Transverse colon (tissue), 4 donors: ENCODE data around the gene CRYGD. TPM values are rescaled to one million over a fixed set of nuclear protein-coding genes. Genes with fewer than 3 reads are reported as not detected.
"Not testable (repeated sequence)": the region's sequence is repeated elsewhere in the genome, so short reads cannot be mapped to it uniquely, and the experiment has no call there.

Experiments
- DNase-seq: peaks from one replicate; pipeline ENCODE4 v3.0.0-alpha.2; 2019
- H3K27ac ChIP-seq, 4 donors: fragments of 200-600 bp; sonication (generic); 2 replicates each; pipeline ENCODE4 v1.5.1; 2016 to 2018; ENCODE audit warnings: inconsistent platforms in 4 of 4
- H3K27me3 ChIP-seq: fragments of 200-600 bp; sonication (generic); 2 replicates; pipeline ENCODE4 v1.5.1; 2017; ENCODE audit warnings: inconsistent platforms
- H3K36me3 ChIP-seq, 4 donors: fragments of 200-600 bp; sonication (generic); 2 replicates each; pipeline ENCODE4 v1.5.1; 2017 to 2019; ENCODE audit warnings: inconsistent platforms in 4 of 4
- H3K4me1 ChIP-seq, 4 donors: fragments of 200-600 bp; sonication (generic); 2 replicates each; pipeline ENCODE4 v1.5.1; 2017 to 2020; ENCODE audit warnings: inconsistent platforms in 4 of 4
- H3K4me3 ChIP-seq, 4 donors: fragments of 200-600 bp; sonication (generic); 1 replicate in 1 of 4; 2 replicates in 3 of 4; pipeline versions ENCODE4 v1.5.1 to v1.6.1; 2017 to 2019; ENCODE audit warnings: inconsistent platforms in 4 of 4
- H3K9me3 ChIP-seq, 2 donors: fragments of 200-600 bp; sonication (generic); 2 replicates each; pipeline ENCODE4 v1.5.1; 2017 to 2019; ENCODE audit warnings: inconsistent platforms in 2 of 2
- EP300 ChIP-seq: sonication (generic); formaldehyde crosslinking; IDR thresholded peaks from one replicate; pipeline ENCODE4 v1.6.1; 2017; ENCODE audit warnings: antibody characterized with exemption, low read depth
- POLR2A ChIP-seq: fragments of 450-650 bp; IDR thresholded peaks from one replicate; pipeline ENCODE4 v1.6.1; 2016; ENCODE audit warnings: antibody characterized with exemption, mild to moderate bottlenecking, moderate library complexity
- POLR2AphosphoS5 ChIP-seq, 3 donors: sonication (generic); formaldehyde crosslinking; IDR thresholded peaks; one replicate each; pipeline ENCODE4 v1.6.1; 2016; ENCODE audit warnings: antibody characterized with exemption in 3 of 3
- WGBS, 2 donors: methylation state at CpG; one replicate each; pipeline ENCODE4 v1.1.5; 2018; ENCODE audit warnings: low coverage in 1 of 2; 5-methylcytosine and 5-hydroxymethylcytosine counted together
- in situ Hi-C, 4 donors: fragments of 200-750 bp; cut with MboI; loops; one replicate each; pipeline versions ENCODE4 v1.15.0 to v1.15.1; 2017; ENCODE audit warnings: low sequenced_read_pairs in 3 of 4, low pct_ligation_motif_present in 1 of 4, low pct_unique_long_range_greater_than_20kb in 1 of 4
- intact Hi-C: fragments of 100-400 bp; cut with DNase I; formaldehyde crosslinking; loops from one replicate; pipeline ENCODE4 v1.15.1; 2023; ENCODE audit warnings: low total_unique reads
- total RNA-seq, 4 donors: library from RNA; depleted of rRNA; stranded (reverse); fragments of >200 nt; gene quantifications; one replicate each; pipeline ENCODE4 v1.1.0, GENCODE V29; 2016
- TF ChIP-seq, protein P1 (sequence below), 5 experiments: fragments of 200-600 bp in 3 of 5; fragments of 450-650 bp in 2 of 5; sonication (generic) in 3 of 5; IDR thresholded peaks; 1 replicate in 2 of 5; 2 replicates in 3 of 5; pipeline ENCODE4 v1.5.1; 2016 to 2017; ENCODE audit warnings: antibody characterized with exemption in 5 of 5, inconsistent platforms in 3 of 5, mild to moderate bottlenecking in 2 of 5, moderate library complexity in 1 of 5

Gene CRYGD
- total RNA-seq, 4 donors from 2014 or later, result not detected

DNA sequence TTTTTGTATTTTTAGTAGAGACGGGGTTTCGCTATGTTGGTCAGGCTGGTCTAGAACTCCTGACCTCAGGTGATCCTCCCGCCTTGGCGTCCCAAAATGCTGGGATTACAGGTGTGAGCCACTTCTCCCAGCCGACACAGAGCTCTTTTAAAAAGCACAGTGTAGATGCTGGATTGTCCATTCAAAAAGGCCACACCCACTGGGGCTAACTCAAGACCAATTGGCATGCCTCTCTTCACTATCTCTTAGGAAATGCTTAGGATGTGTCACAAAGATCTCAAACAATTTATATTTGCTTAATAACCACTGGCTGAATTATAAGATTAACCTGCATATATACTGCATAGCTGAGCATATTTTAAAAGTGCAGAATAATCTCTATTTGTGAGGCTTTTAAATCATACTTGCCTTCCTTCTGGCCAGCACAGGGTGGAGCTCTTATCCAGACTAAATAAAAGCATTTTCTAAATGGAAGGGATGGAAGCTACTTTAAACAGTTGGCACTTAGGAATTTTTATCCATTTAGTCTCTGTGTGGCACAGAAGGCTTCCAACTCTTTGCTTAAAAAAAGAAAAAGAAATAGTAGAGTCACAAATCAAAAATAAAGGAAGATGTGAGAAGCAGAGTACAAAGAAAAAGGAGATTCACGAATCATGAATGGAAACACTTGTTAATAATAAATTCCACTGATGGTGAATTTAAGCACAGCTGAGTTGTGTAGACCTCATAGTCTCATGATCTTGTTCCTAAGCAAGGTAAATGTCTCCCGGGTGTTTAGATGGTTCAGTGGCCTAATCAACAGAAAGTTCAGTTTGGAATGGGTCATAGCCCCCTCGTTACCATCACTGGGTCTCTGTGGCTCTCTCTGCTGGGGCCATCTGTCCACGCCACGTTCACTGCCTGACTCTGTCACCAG lies 22.4 kb downstream of the CRYGD start:
- 39 to 40% methylated on average over 5 to 10 of the region's 10 CpGs for WGBS, 2 donors
- TF ChIP-seq POLR2AphosphoS5 (IDR thresholded peaks at IDR 0.05) (no peak), EP300 (no peak), POLR2A (no peak)
- TF ChIP-seq, protein P1, sequence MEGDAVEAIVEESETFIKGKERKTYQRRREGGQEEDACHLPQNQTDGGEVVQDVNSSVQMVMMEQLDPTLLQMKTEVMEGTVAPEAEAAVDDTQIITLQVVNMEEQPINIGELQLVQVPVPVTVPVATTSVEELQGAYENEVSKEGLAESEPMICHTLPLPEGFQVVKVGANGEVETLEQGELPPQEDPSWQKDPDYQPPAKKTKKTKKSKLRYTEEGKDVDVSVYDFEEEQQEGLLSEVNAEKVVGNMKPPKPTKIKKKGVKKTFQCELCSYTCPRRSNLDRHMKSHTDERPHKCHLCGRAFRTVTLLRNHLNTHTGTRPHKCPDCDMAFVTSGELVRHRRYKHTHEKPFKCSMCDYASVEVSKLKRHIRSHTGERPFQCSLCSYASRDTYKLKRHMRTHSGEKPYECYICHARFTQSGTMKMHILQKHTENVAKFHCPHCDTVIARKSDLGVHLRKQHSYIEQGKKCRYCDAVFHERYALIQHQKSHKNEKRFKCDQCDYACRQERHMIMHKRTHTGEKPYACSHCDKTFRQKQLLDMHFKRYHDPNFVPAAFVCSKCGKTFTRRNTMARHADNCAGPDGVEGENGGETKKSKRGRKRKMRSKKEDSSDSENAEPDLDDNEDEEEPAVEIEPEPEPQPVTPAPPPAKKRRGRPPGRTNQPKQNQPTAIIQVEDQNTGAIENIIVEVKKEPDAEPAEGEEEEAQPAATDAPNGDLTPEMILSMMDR (IDR thresholded peaks at IDR 0.05), result no peak
- intact Hi-C loops (no loop called here), in situ Hi-C loops (no loop called here)
- no peak overlapping the region for H3K27ac ChIP-seq
- DNase-seq, result no peak
- H3K36me3 ChIP-seq, result no peaks in the 10 kb centered on the region
- no peak overlapping the region for H3K4me3 ChIP-seq
- H3K9me3 ChIP-seq, result no peaks in the 10 kb centered on the region
- no peaks in the 10 kb centered on the region for H3K27me3 ChIP-seq
- no peaks in the 10 kb centered on the region for H3K4me1 ChIP-seq

DNA sequence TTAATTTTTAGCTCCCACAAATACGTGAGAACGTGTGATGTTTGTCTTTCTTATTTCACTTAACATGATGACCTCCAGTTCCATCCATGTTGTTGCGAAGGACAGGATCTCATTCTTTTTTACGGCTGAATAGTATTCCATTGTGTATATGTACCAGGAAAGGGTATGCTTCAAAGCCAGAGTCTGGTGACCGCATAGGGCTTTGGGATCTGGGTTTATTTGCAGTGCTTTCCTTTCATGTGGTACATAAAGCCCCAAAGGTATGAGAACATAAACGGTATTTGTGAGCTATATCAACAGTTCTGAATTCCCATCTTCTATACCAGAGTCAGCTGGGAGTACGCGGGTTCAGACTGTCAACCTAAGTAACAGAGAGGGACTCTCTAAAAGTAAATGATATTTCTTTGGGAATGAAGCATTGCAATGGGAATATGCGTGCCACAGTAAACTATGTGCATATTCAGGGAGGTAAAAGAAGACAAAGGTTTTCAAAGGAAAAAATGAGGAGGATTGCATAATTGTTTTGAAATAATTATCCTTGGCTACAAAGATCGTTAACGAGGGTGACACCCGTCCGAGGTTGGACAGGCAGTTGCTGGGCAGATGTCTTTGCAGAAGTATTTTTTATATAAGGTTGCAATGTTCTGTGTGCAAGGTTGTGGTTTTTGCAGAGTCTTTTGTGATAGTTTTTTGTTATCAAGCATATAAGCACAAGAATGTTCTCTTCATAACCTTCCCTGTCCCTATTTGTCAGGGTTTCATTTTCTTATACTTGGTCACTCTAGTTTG lies 24.4 kb downstream of the CRYGD start:
- no peak overlapping the region for H3K27ac ChIP-seq
- H3K27me3 ChIP-seq, result no peaks in the 10 kb centered on the region
- intact Hi-C loops (no loop called here), in situ Hi-C loops (no loop called here)
- no peaks in the 10 kb centered on the region for H3K9me3 ChIP-seq
- WGBS, 2 donors, result 61 to 66% methylated on average over 11 to 13 of the region's 13 CpGs
- no peak for DNase-seq
- no peaks in the 10 kb centered on the region for H3K4me1 ChIP-seq
- no peaks in the 10 kb centered on the region for H3K36me3 ChIP-seq
- no peak for TF ChIP-seq POLR2A
- H3K4me3 ChIP-seq, result no peak overlapping the region

DNA sequence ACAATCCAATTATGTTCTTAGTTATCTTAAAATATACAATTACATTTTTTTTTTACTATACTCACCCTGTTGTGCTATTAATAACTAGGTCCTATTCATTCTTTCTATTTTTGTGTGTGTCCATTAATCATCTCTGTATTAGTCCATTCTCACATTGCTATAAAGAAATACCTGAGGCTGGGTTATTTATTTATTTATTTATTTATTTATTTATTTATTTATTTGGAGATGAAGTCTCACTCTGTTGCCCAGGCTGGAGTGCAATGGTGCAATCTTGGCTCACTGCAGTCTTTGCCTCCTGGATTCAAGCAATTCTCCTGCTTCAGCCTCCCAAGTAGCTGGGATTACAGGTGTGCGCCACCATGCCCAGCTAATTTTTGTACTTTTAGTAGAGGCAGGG lies 25.6 kb downstream of the CRYGD start:
- in situ Hi-C loops, H3K4me1 ChIP-seq, H3K27ac ChIP-seq, intact Hi-C loops, H3K9me3 ChIP-seq, DNase-seq, H3K27me3 ChIP-seq, H3K4me3 ChIP-seq, H3K36me3 ChIP-seq: not testable (repeated sequence)
- WGBS, 2 donors, result 83 to 95% methylated on average over 1 of the region's 1 CpG

DNA sequence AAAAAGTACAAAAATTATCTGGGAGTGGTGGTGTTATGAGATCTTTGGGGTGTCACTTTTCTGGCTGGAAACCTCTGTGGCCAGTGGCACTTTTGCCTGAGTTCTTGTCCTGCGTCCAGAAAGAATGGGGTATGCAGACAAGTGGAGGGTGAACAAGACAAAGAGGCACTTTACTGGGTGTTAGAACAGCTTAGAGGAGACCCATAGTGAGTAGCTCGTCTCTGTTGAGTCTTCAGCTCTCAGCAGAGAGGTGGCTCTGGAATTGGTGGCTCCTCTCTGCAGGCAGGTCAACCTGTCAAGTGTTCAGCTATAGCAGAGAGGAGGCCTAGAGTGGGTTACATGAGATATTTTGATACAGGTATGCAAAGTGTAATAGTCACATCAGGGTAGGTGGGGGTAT lies 26.1 kb downstream of the CRYGD start:
- intact Hi-C loops, result no loop called here
- Histone ChIP-seq H3K27me3 (no peaks in the 10 kb centered on the region), H3K9me3 (no peaks in the 10 kb centered on the region), H3K36me3 (no peaks in the 10 kb centered on the region), H3K4me1 (no peaks in the 10 kb centered on the region), H3K27ac (no peak overlapping the region), H3K4me3 (no peak overlapping the region)
- WGBS, 2 donors, result 85 to 100% methylated on average over 1 to 2 of the region's 2 CpGs
- TF ChIP-seq EP300 (no peak), POLR2A (no peak), POLR2AphosphoS5 (IDR thresholded peaks at IDR 0.05) (no peak)
- TF ChIP-seq, protein P1 (IDR thresholded peaks at IDR 0.05), result no peak
- in situ Hi-C loops, result no loop called here
- DNase-seq, result no peak

DNA sequence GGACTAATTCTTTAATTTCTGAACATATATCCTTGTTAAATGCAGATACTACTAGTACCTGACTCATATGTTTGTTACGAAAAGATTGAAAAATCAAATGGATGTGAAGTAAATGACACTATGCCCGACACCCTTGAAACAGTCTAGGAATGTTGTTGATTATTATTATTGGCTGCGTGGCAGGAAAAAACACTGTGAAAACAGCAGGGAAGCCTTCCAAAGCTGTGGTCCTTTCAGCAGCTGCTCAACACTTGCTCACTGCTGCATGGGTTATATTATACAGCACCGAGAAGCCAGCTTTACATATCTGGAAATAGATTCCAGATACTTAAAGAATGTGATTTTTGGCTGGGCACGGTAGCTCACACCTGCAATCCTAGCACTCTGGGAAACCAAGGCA lies 26.5 kb downstream of the CRYGD start:
- DNase-seq, result no peak
- Histone ChIP-seq H3K4me1 (no peaks in the 10 kb centered on the region), H3K27ac (no peak overlapping the region), H3K9me3 (no peaks in the 10 kb centered on the region), H3K4me3 (no peak overlapping the region), H3K36me3 (no peaks in the 10 kb centered on the region), H3K27me3 (no peaks in the 10 kb centered on the region)
- no peak for TF ChIP-seq POLR2A
- no peak for TF ChIP-seq POLR2AphosphoS5 (IDR thresholded peaks at IDR 0.05)
- TF ChIP-seq, protein P1 (IDR thresholded peaks at IDR 0.05), result no peak
- no peak for TF ChIP-seq EP300
- in situ Hi-C loops (no loop called here), intact Hi-C loops (no loop called here)
- 70 to 84% methylated on average over 5 of the region's 5 CpGs for WGBS, 2 donors
